Thyroid gland (tissue), 4 donors: ENCODE data around the gene CUL3. TPM values are rescaled to one million over a fixed set of nuclear protein-coding genes. Genes with fewer than 3 reads are reported as not detected.

Source experiments
- DNase-seq, 2 donors: peaks; one replicate each; pipeline ENCODE4 v3.0.0-alpha.2; 2019
- H3K27ac ChIP-seq, 3 donors: fragments of 200-600 bp; sonication (generic); 1 replicate in 2 of 3; 2 replicates in 1 of 3; pipeline ENCODE4 v1.5.1; 2016 to 2019; ENCODE audit warnings: mild to moderate bottlenecking in 1 of 3, moderate library complexity in 1 of 3
- H3K27me3 ChIP-seq: fragments of 200-600 bp; sonication (generic); one replicate; pipeline ENCODE4 v1.5.1; 2019
- H3K36me3 ChIP-seq, 2 donors: fragments of 200-600 bp; sonication (generic); one replicate each; pipeline ENCODE4 v1.5.1; 2016 to 2019
- H3K4me1 ChIP-seq, 2 donors: fragments of 200-600 bp; sonication (generic); one replicate each; pipeline ENCODE4 v1.5.1; 2017 to 2019
- H3K4me3 ChIP-seq, 3 donors: fragments of 200-600 bp; sonication (generic); replicated peaks in 1 of 3; 1 replicate in 2 of 3; 2 replicates in 1 of 3; pipeline ENCODE4 v1.5.1; 2016; ENCODE audit warnings: mild to moderate bottlenecking in 1 of 3
- H3K9me3 ChIP-seq: fragments of 200-600 bp; sonication (generic); one replicate; pipeline ENCODE4 v1.5.1; 2017
- CTCF ChIP-seq, 6 experiments: fragments of 200-600 bp in 3 of 6; fragments of 450-650 bp in 3 of 6; sonication (generic) in 3 of 6; IDR thresholded peaks; one replicate each; pipeline ENCODE4 v1.5.1; 2016 to 2019; ENCODE audit warnings: antibody characterized with exemption in 6 of 6, mild to moderate bottlenecking in 2 of 6, inconsistent platforms in 1 of 6, moderate library complexity in 1 of 6
- POLR2A ChIP-seq, 2 donors: fragments of 450-650 bp; IDR thresholded peaks; one replicate each; pipeline ENCODE4 v1.6.1; 2017; ENCODE audit warnings: antibody characterized with exemption in 2 of 2, mild to moderate bottlenecking in 2 of 2, moderate library complexity in 1 of 2
- WGBS, 2 donors: methylation state at CpG; one replicate each; pipeline ENCODE4 v1.1.5; 2017; 5-methylcytosine and 5-hydroxymethylcytosine counted together
- intact Hi-C: fragments of 100-400 bp; cut with DNase I; formaldehyde crosslinking; loops from one replicate; pipeline ENCODE4 v1.15.1; 2023
- total RNA-seq, 4 donors: library from RNA; depleted of rRNA; stranded (reverse); fragments of >200 nt; gene quantifications; one replicate each; pipeline ENCODE4 v1.2.3, GENCODE V29; 2016

Gene CUL3
- total RNA-seq, 4 donors from 2014 or later: 91.9 to 122 (median 107) TPM

DNA sequence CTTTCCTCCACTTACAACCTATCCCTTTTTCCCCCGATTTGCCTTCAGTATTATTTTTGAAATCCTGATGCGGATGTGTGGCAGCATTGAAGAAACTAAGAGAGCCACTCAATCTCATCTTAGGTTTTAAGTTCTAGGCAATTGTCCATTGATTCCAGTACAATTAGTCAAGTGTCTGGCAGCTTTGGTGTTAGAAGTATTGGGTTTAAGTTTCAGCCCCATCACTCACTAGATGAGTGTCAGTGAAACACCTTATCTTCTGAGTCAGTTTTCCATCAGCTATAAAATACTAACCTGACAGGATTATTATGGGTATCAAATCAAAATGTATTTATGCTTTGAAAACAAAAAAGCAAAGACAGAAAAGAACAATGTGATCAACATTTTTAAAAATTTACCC is 16.8 kb upstream of the CUL3 start:
- no peaks in the 10 kb centered on the region for H3K9me3 ChIP-seq
- no peaks in the 10 kb centered on the region for H3K27me3 ChIP-seq
- DNase-seq: no peak
- TF ChIP-seq CTCF (IDR thresholded peaks at IDR 0.05): no peak
- no peak for TF ChIP-seq POLR2A (IDR thresholded peaks at IDR 0.05)
- H3K4me1 ChIP-seq: no peaks in the 10 kb centered on the region
- H3K4me3 ChIP-seq: no peak overlapping the region
- no peaks in the 10 kb centered on the region for H3K36me3 ChIP-seq
- H3K27ac ChIP-seq: no peak overlapping the region
- intact Hi-C loops: no loop called here
- WGBS, 2 donors: 87 to 94% methylated on average over 2 of the region's 2 CpGs

DNA sequence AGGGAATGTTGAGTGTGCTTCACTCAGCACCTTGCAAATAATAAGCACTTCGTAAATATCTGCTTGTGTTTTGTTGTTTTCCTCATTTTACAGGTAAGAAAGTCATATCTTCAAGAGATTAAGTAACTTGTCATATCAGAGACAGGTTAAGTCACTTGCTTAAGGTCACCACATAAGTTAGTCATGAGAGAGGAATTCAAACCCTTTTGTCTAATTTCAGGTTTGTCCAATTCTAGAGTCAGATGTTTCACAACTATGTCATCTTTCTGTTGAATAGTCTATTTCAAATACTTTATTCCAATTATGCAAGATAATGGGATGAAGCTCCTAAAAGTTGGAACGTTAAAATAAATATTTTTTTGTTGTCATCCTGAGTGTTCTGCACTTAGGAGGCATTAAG is 13.5 kb upstream of the CUL3 start:
- no peaks in the 10 kb centered on the region for H3K36me3 ChIP-seq
- H3K4me3 ChIP-seq: no peak overlapping the region
- no peaks in the 10 kb centered on the region for H3K4me1 ChIP-seq
- no peak for DNase-seq
- intact Hi-C loops: no loop called here
- no peak overlapping the region for H3K27ac ChIP-seq
- H3K27me3 ChIP-seq: no peaks in the 10 kb centered on the region
- no peaks in the 10 kb centered on the region for H3K9me3 ChIP-seq
- WGBS, 2 donors: 82 to 89% methylated on average over 2 of the region's 2 CpGs
- TF ChIP-seq CTCF (IDR thresholded peaks at IDR 0.05): no peak
- TF ChIP-seq POLR2A (IDR thresholded peaks at IDR 0.05): no peak

GRCh38 chr2:224596289-224596688 is 11.1 kb upstream of the CUL3 start:
- TF ChIP-seq POLR2A (IDR thresholded peaks at IDR 0.05) (no peak), CTCF (IDR thresholded peaks at IDR 0.05) (no peak)
- no peaks in the 10 kb centered on the region for H3K27me3 ChIP-seq
- no peaks in the 10 kb centered on the region for H3K4me1 ChIP-seq
- no peaks in the 10 kb centered on the region for H3K9me3 ChIP-seq
- H3K36me3 ChIP-seq: no peaks in the 10 kb centered on the region
- H3K4me3 ChIP-seq: no peak overlapping the region
- DNase-seq: no peak
- no peak overlapping the region for H3K27ac ChIP-seq
- intact Hi-C loops: no loop called here
- 97 to 100% methylated on average over 2 of the region's 2 CpGs for WGBS, 2 donors

GRCh38 chr2:224595518-224595917 is 10.4 kb upstream of the CUL3 start:
- Histone ChIP-seq H3K4me3 (no peak overlapping the region), H3K27ac (no peak overlapping the region), H3K27me3 (no peaks in the 10 kb centered on the region), H3K9me3 (no peaks in the 10 kb centered on the region), H3K36me3 (no peaks in the 10 kb centered on the region), H3K4me1 (no peaks in the 10 kb centered on the region)
- no peak for TF ChIP-seq CTCF (IDR thresholded peaks at IDR 0.05)
- TF ChIP-seq POLR2A (IDR thresholded peaks at IDR 0.05): no peak
- WGBS, 2 donors: 66 to 71% methylated on average over 4 of the region's 4 CpGs
- no peak for DNase-seq
- intact Hi-C loops: no loop called here

GRCh38 chr2:224594840-224595239 is 9.7 kb upstream of the CUL3 start:
- Histone ChIP-seq H3K27ac (no peak overlapping the region), H3K4me1 (no peaks in the 10 kb centered on the region), H3K36me3 (no peaks in the 10 kb centered on the region), H3K27me3 (no peaks in the 10 kb centered on the region), H3K9me3 (no peaks in the 10 kb centered on the region), H3K4me3 (no peak overlapping the region)
- TF ChIP-seq POLR2A (IDR thresholded peaks at IDR 0.05): no peak
- TF ChIP-seq CTCF (IDR thresholded peaks at IDR 0.05): no peak
- WGBS, 2 donors: 83 to 90% methylated on average over 5 of the region's 5 CpGs
- DNase-seq: no peak
- intact Hi-C loops: no loop called here
